ENCODE results near the gene DQX1. TPM values are rescaled to one million over a fixed set of nuclear protein-coding genes. Genes with fewer than 3 reads are reported as not detected.
A peak's percentile ranks its signal among the peaks of the same experiment; 100 is the strongest.

The DQX1 gene
- total and polyA plus RNA-seq, 4 donors = 0.12 to 0.34 (median 0.17) TPM; not detected in 1

DNA sequence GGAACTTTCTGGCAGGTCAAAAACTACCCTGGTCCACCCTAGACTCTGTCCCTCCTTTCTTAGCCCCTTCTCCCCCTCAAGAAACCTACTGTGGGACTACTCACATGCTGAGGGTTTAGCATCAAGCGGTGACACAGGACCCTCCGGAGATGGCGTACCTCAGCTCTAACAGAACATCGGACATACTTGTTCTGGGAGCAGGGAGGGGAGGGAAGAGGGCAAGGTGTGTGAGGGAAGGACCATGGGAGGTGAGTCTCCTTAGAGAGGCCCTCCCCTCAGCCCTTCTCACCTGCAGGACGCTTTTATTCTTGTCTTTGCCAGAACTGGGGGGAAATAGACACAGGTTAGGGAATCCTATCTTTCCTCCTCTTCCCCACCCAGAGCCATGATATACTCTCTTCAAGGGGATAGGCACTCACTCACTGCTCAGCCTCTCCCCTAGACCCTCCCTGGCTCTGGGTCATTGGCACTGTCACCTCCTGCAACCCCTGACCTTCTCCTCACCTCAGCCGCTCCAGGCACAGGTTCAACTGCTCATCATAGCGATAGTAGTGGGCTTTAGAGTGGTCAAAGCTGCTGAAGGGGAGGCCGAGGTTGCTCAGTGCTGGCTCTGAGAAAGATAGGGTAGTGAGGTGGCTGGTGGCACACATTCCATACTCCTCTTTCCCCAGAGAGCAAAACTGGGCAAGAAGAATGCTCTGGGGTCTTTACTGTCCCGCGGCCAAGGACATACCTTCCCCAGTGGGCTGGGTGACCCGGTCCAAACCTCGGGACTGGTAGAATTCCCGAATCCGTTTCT is 20.4 kb downstream of the DQX1 start:
- peak overlapping the region in 1 of 2 donors; percentile 26 for H3K27ac ChIP-seq (ENCODE audit: low read depth in 1 of 2, low read length in 1 of 2)
- peaks cover 0 to 63% (median 63%) of the 10 kb centered on the region in 3 donors for H3K27me3 ChIP-seq (ENCODE audit: control insufficient read depth in 3 of 3, insufficient read depth in 3 of 3, low read length in 2 of 3)
- WGBS, 2 donors = 96 to 97% methylated on average over 14 of the region's 14 CpGs
- ATAC-seq (ENCODE audit: insufficient read depth, low FRiP score) (no peak), DNase-seq (no peak)
- H3K9ac ChIP-seq (ENCODE audit: insufficient read depth in 1 of 2, low read length in 2 of 2) = no peak overlapping the region
- H3K4me1 ChIP-seq (ENCODE audit: control insufficient read depth in 5 of 5, insufficient read depth in 5 of 5, low read length in 5 of 5) = peaks cover 6 to 31% (median 14%) of the 10 kb centered on the region in 5 donors
- TF ChIP-seq, protein P1, sequence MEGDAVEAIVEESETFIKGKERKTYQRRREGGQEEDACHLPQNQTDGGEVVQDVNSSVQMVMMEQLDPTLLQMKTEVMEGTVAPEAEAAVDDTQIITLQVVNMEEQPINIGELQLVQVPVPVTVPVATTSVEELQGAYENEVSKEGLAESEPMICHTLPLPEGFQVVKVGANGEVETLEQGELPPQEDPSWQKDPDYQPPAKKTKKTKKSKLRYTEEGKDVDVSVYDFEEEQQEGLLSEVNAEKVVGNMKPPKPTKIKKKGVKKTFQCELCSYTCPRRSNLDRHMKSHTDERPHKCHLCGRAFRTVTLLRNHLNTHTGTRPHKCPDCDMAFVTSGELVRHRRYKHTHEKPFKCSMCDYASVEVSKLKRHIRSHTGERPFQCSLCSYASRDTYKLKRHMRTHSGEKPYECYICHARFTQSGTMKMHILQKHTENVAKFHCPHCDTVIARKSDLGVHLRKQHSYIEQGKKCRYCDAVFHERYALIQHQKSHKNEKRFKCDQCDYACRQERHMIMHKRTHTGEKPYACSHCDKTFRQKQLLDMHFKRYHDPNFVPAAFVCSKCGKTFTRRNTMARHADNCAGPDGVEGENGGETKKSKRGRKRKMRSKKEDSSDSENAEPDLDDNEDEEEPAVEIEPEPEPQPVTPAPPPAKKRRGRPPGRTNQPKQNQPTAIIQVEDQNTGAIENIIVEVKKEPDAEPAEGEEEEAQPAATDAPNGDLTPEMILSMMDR (IDR thresholded peaks at IDR 0.05; ENCODE audit: control extremely low read depth, extremely low read depth) = no peak
- peaks cover 0 to 14% (median 8%) of the 10 kb centered on the region in 4 donors for H3K36me3 ChIP-seq (ENCODE audit: control insufficient read depth in 4 of 4, insufficient read depth in 4 of 4, low read length in 4 of 4)
- H3K4me3 ChIP-seq = no peak overlapping the region
- H3K9me3 ChIP-seq (ENCODE audit: control insufficient read depth in 4 of 4, insufficient read depth in 3 of 4, low read length in 3 of 4) = peaks cover 0 to 2% (median 0%) of the 10 kb centered on the region in 4 donors

DNA sequence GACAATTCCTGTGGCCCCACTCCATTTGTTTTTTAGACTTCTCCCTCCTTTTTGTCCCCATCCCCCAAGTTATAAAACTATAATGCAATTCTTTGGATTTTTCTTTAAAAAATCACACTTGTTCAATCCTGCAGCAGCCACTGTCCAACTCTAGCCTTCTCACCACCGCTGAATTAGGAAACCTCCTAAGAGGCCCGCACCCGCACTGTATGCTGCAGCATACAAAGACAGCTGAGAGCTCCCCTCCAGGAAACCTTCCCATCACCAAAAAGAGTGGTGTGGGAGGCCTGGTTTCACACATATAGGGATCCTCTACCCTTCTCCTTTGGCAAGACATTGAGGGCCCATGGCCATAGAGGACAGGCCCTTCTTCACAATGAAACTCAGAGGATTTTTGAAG is 21.4 kb downstream of the DQX1 start:
- peaks cover 0 to 63% (median 63%) of the 10 kb centered on the region in 3 donors for H3K27me3 ChIP-seq (ENCODE audit: control insufficient read depth in 3 of 3, insufficient read depth in 3 of 3, low read length in 2 of 3)
- H3K27ac ChIP-seq (ENCODE audit: low read depth in 1 of 2, low read length in 1 of 2) = no peak overlapping the region
- 96 to 97% methylated on average over 3 of the region's 3 CpGs for WGBS, 2 donors
- DNase-seq (no peak), ATAC-seq (ENCODE audit: insufficient read depth, low FRiP score) (no peak)
- peaks cover 0 to 14% (median 8%) of the 10 kb centered on the region in 4 donors for H3K36me3 ChIP-seq (ENCODE audit: control insufficient read depth in 4 of 4, insufficient read depth in 4 of 4, low read length in 4 of 4)
- TF ChIP-seq, protein P1 (IDR thresholded peaks at IDR 0.05; ENCODE audit: control extremely low read depth, extremely low read depth) = no peak
- H3K9ac ChIP-seq (ENCODE audit: insufficient read depth in 1 of 2, low read length in 2 of 2) = no peak overlapping the region
- H3K4me3 ChIP-seq = no peak overlapping the region
- H3K4me1 ChIP-seq (ENCODE audit: control insufficient read depth in 5 of 5, insufficient read depth in 5 of 5, low read length in 5 of 5) = peaks cover 6 to 32% (median 14%) of the 10 kb centered on the region in 5 donors
- peaks cover 0 to 2% (median 0%) of the 10 kb centered on the region in 4 donors for H3K9me3 ChIP-seq (ENCODE audit: control insufficient read depth in 4 of 4, insufficient read depth in 3 of 4, low read length in 3 of 4)

GRCh38 chr2:74503506-74504475 is 22.2 kb downstream of the DQX1 start:
- Histone ChIP-seq H3K27me3 (ENCODE audit: control insufficient read depth in 3 of 3, insufficient read depth in 3 of 3, low read length in 2 of 3) (peaks cover 0 to 66% (median 63%) of the 10 kb centered on the region in 3 donors), H3K9ac (ENCODE audit: insufficient read depth in 1 of 2, low read length in 2 of 2) (no peak overlapping the region), H3K9me3 (ENCODE audit: control insufficient read depth in 4 of 4, insufficient read depth in 3 of 4, low read length in 3 of 4) (peaks cover 0 to 2% (median 0%) of the 10 kb centered on the region in 4 donors), H3K4me1 (ENCODE audit: control insufficient read depth in 5 of 5, insufficient read depth in 5 of 5, low read length in 5 of 5) (peaks cover 6 to 40% (median 14%) of the 10 kb centered on the region in 5 donors), H3K27ac (ENCODE audit: low read depth in 1 of 2, low read length in 1 of 2) (peak overlapping the region; percentile 73 to 75), H3K4me3 (peak overlapping the region; percentile 56), H3K36me3 (ENCODE audit: control insufficient read depth in 4 of 4, insufficient read depth in 4 of 4, low read length in 4 of 4) (peaks cover 0 to 14% (median 8%) of the 10 kb centered on the region in 4 donors)
- DNase-seq = peak in 1 of 3 donors; percentile 11
- no peak for ATAC-seq (ENCODE audit: insufficient read depth, low FRiP score)
- WGBS, 2 donors = 57 to 66% methylated on average over 44 to 45 of the region's 45 CpGs
- TF ChIP-seq, protein P1 (IDR thresholded peaks at IDR 0.05; ENCODE audit: control extremely low read depth, extremely low read depth) = no peak

Data from lung (tissue), 12 donors.